Memory B cell (primary cell): ENCODE measurements around the gene MFF.
"Not testable (repeated sequence)": the region's sequence is repeated elsewhere in the genome, so short reads cannot be mapped to it uniquely, and the experiment has no call there.

Experiments
- ATAC-seq: fragments of 150-1000 bp; cut with Tn5 transposase; 2 replicates; pipeline ENCODE4 v1.10.0; 2021; ENCODE audit warnings: low read depth, mild to moderate bottlenecking, moderate library complexity
- DNase-seq, 2 donors: peaks; one replicate each; pipeline ENCODE4 v3.0.0; 2022; ENCODE audit warnings: low spot score in 2 of 2
- H3K27ac Mint-ChIP-seq: one replicate; pipeline ENCODE4 v1.8.0; 2022; ENCODE audit warnings: mild to moderate bottlenecking, moderate library complexity, mixed read lengths
- H3K27me3 Mint-ChIP-seq: one replicate; pipeline ENCODE4 v1.8.0; 2022; ENCODE audit warnings: mixed read lengths
- H3K36me3 Mint-ChIP-seq: one replicate; pipeline ENCODE4 v1.8.0; 2022; ENCODE audit warnings: mild to moderate bottlenecking, mixed read lengths
- H3K4me1 Mint-ChIP-seq: one replicate; pipeline ENCODE4 v1.8.0; 2022; ENCODE audit warnings: mixed read lengths
- H3K4me3 Mint-ChIP-seq: one replicate; pipeline ENCODE4 v1.8.0; 2022; ENCODE audit warnings: mild to moderate bottlenecking, moderate library complexity, mixed read lengths
- H3K9me3 Mint-ChIP-seq: one replicate; pipeline ENCODE4 v1.8.0; 2022; ENCODE audit warnings: mixed read lengths

Gene MFF

DNA sequence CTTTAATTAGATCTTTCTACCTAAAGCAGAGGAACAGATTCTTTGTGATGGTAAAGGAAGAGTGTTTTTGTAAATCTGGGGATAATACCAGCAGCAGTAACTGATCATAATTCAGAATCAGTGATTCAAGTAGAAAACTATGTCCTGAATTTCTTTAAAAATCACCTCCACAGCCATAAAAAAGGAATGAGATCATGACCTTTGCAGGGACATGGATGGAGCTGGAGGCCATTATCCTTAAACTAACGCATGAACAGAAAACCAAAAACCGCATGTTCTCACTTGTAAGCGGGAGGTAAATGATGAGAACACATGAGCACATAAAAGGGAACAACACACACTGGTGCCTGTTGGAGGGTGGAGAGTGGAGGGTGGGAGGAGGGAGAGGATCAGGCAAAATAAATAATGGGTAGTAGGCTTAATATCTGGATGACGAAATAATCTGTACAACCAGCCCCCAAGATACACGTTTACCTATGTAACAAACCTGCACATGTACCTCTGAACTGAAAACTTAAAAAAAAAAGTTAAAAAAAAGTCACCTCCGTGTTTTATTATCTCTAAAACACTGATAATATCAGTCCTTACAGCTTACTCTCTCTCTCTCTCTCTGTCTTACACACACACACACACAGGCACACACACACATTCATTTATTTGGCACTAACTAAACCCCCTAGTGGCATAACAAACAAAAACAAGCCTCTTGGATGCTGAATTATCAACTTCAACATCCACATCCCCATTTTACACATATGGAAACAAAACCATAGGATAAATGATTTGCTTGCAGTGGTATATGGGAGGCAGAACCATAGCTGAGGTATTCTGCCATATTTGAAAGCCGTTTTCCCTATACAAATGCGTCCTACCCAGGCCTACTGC, 52.7 kb downstream of the MFF start:
- Mint-ChIP-seq H3K4me3 (no peak overlapping the region), H3K27ac (peak overlapping the region; percentile 22), H3K27me3 (peaks cover 4% of the 10 kb centered on the region), H3K36me3 (peaks cover 5% of the 10 kb centered on the region), H3K4me1 (peaks cover 2% of the 10 kb centered on the region), H3K9me3 (peaks cover 3% of the 10 kb centered on the region)
- no peak for DNase-seq
- ATAC-seq = no peak

DNA sequence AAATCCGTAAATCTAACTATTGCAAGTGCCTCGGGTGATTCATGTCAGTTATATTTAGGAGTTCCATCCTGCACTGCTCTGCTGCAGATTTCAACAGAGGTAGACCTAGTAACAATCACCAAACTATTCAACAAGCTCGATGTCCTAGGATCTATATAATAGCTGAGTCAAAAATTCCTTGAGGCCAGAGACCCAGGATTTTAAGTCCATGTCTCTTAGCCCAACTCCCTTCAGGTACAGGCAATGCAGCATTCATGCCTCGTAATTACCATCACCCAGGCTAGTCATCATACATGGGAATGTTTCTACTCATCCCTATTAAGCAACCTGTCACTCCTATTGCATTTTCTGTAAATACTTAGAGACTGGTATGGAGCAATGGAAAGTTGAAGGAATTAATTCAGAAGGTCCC, 53.3 kb downstream of the MFF start:
- ATAC-seq (no peak), DNase-seq (no peak)
- Mint-ChIP-seq H3K9me3 (peaks cover 3% of the 10 kb centered on the region), H3K36me3 (peaks cover 2% of the 10 kb centered on the region), H3K27ac (peak overlapping the region; percentile 22), H3K27me3 (no peaks in the 10 kb centered on the region), H3K4me1 (peaks cover 2% of the 10 kb centered on the region), H3K4me3 (no peak overlapping the region)

DNA sequence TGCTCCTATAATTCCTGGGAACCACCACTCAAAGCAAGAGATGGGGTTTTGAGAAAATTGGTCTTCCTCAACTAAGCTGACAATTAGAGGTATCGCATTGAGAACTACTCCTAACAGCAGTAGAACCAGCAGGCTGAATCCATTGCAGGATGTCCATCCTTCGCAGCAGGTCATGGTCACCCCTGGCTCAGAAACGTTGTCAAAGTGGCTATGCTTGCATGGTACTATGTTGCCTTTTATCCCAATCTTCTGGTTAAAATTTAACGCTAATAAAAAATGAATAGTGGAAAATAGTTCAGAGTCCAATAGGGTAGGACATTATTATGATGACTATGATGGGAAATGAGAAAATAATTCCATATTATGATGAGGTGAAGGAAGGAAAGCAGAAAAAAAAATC, 54.0 kb downstream of the MFF start, which contains the start of gene TM4SF20:
TM4SF20 (minus strand) TSS at position 212 of the 400 bp plus-strand sequence; CDS start at position 174, 38 bp downstream.
- no peak within 1 kb of the TSS for H3K4me3 Mint-ChIP-seq
- no peaks in the 10 kb centered on the region for H3K27me3 Mint-ChIP-seq
- ATAC-seq (no peak), DNase-seq (no peak)
- peaks cover 2% of the 10 kb centered on the region for H3K36me3 Mint-ChIP-seq
- peak within 1 kb of the TSS; percentile 22 for H3K27ac Mint-ChIP-seq
- H3K4me1 Mint-ChIP-seq = peaks cover 2% of the 10 kb centered on the region
- H3K9me3 Mint-ChIP-seq = peaks cover 3% of the 10 kb centered on the region

DNA sequence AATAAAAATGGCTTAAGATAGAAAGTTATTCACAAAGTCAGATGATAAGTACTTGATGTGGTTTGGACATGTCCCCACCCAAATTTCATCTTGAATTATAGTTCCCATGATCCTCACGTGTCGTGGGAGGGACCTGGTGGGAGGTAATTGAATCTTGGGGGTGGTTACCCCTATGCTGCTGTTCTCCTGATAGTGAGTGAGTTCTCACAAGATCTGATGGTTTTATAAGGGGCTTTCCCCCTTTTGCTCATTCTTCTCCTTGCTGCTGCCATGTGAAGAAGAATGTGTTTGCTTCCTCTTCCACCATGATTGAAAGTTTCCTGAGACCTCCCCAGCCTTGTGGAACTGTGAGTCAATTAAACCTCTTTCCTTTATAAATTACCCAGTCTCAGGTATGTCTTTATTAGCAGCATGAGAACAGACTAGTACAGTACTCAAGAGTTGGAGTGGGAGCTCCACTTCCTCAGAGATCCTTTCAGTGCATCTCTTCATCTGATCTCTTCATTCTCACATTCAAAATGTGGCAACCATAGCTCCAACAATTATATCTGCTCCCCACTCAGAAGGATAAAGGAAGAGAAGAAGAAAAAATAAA, 57.3 kb downstream of the MFF start:
- H3K9me3 Mint-ChIP-seq, ATAC-seq, H3K27me3 Mint-ChIP-seq, DNase-seq, H3K4me1 Mint-ChIP-seq, H3K36me3 Mint-ChIP-seq, H3K4me3 Mint-ChIP-seq: not testable (repeated sequence)
- peak overlapping the region; percentile 80 for H3K27ac Mint-ChIP-seq

DNA sequence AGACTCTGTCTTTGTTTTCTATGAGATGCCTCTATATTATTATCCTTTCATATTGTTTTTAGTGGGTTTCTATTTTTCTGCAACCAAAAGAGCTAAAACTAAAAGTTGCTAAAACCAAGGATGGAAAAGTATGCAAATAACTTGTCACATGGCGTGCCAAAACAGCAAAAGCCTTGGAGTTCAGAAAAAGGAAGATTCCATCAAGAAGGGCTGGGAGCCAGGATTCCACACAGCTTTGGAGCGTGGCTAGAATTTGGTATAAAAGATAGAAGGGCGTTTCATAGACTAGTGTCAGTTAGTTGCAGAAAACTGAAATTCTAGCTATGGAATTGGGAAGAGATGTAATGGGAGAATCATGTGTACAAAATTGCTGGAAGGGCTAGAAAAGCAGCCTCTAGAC, 58.6 kb downstream of the MFF start:
- Mint-ChIP-seq H3K27ac (peak overlapping the region; percentile 80), H3K9me3 (peaks cover 3% of the 10 kb centered on the region), H3K27me3 (no peaks in the 10 kb centered on the region), H3K36me3 (peaks cover 2% of the 10 kb centered on the region), H3K4me1 (peaks cover 6% of the 10 kb centered on the region), H3K4me3 (no peak overlapping the region)
- DNase-seq = no peak
- ATAC-seq = no peak

DNA sequence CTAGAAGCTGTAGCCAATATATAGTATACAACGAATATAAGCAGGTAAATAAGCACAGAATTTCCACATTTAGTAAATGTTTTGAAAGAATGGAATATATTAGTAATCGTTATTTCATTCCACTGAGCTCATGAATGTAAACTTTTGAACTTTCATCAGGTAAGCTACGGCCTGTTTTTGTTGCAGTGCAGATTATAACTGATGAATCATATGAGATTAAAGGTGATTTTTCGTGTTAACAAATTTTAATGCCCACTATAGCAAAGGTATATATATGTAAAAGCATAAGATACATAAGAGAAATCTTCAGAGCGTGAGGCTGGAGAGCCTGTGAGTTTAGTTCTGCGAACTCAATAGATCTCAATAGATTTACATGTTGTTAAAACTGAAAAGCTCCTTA, 61.6 kb downstream of the MFF start:
- H3K4me1 Mint-ChIP-seq = peaks cover 6% of the 10 kb centered on the region
- H3K36me3 Mint-ChIP-seq = peaks cover 2% of the 10 kb centered on the region
- peaks cover 3% of the 10 kb centered on the region for H3K9me3 Mint-ChIP-seq
- DNase-seq = no peak
- H3K27ac Mint-ChIP-seq = peak overlapping the region; percentile 91
- no peak overlapping the region for H3K4me3 Mint-ChIP-seq
- H3K27me3 Mint-ChIP-seq = no peaks in the 10 kb centered on the region
- ATAC-seq = no peak

DNA sequence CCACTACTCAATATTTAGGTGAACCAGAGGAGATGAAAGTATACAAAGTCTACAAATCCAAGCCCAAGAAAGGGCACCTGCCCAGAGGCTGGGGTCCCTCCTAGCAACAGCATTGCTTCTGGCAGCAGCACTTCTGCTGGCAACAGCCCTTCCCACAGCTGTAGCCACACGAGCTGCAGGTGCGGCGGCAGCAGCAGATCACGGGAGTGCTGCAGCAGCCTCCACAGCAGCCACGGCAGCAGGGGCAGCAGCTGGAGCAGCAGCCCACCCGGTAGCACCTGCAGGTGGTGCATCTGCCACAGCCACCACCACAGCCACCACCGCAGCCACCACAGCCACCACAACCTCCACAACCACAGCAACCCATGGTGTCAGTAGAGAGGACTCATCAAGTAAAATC, 62.5 kb downstream of the MFF start, which contains the start of gene SCYGR1:
SCYGR1 (minus strand) TSS at position 367 of the 400 bp plus-strand sequence; CDS start at position 367, 0 bp downstream.
- H3K4me3 Mint-ChIP-seq, H3K36me3 Mint-ChIP-seq, H3K4me1 Mint-ChIP-seq, ATAC-seq, H3K9me3 Mint-ChIP-seq, H3K27me3 Mint-ChIP-seq: not testable (repeated sequence)
- H3K27ac Mint-ChIP-seq = peak within 1 kb of the TSS; percentile 91
- DNase-seq = peak in 1 of 2 donors; percentile 39

DNA sequence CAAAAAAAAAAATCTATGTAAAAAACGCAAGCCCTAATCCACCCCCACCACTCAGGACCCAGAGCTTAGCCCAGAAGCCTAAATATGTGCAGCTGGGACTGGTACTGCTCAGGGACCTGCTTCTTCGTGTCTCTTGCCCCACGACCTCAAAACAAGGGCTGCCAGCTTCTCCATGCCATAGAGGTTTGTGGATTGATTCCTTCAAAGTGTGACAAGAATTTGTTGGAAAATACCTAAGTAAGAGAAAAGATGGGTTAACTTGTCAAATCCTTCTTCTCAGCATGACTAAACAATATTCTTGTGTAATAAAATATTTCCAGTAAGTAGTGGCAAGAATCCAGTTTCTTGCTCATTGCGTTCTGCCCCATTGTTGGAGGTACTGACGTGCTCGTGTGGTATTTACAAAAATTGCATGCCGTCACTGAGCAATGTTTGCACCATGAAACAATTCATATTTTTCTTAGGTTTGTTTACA, 63.5 kb downstream of the MFF start:
- Mint-ChIP-seq H3K27me3 (no peaks in the 10 kb centered on the region), H3K27ac (no peak overlapping the region), H3K36me3 (no peaks in the 10 kb centered on the region), H3K9me3 (no peaks in the 10 kb centered on the region), H3K4me3 (no peak overlapping the region), H3K4me1 (peaks cover 10% of the 10 kb centered on the region)
- ATAC-seq (no peak), DNase-seq (no peak)

DNA sequence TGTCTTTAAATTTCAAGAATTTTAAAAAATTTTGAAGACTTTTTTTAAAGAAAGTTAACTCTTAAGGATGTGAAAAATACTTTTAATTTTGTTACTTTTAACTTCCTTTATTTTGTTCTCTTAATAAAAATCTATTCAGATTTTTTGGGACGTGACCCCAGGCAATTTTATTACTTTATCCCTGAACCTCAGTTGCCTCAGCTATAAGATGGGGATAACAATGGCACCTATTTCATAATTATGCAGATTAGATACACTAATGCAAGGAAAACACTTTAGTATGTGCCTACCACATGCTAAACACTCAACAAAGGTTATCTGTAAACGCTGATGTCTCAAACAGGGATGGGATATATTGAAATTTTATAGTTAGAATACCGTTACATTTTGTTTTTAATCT, 64.2 kb downstream of the MFF start:
- no peaks in the 10 kb centered on the region for H3K27me3 Mint-ChIP-seq
- H3K36me3 Mint-ChIP-seq = no peaks in the 10 kb centered on the region
- no peaks in the 10 kb centered on the region for H3K9me3 Mint-ChIP-seq
- no peak for ATAC-seq
- no peak overlapping the region for H3K27ac Mint-ChIP-seq
- DNase-seq = no peak
- no peak overlapping the region for H3K4me3 Mint-ChIP-seq
- H3K4me1 Mint-ChIP-seq = peaks cover 10% of the 10 kb centered on the region

DNA sequence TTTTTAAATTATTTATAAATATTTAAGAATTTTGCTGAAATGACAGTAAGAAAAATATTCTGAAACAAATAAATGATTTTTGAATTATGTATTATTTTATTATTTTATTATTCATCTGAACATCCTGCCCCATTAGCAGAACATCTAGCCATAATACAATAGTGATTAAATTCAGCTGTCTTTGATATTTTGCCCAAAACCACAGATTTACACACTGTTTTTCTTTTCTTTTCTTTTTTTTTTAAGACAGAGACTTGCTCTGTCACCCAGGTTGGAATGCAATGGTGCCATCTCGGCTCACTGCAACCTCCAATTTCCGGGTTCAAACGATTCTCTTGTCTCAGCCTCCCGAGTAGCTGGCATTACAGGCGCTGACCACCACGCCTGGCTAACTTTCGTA, 64.6 kb downstream of the MFF start:
- ATAC-seq (no peak), DNase-seq (no peak)
- H3K4me1 Mint-ChIP-seq = peaks cover 14% of the 10 kb centered on the region
- H3K9me3 Mint-ChIP-seq = no peaks in the 10 kb centered on the region
- H3K4me3 Mint-ChIP-seq = no peak overlapping the region
- no peaks in the 10 kb centered on the region for H3K27me3 Mint-ChIP-seq
- no peaks in the 10 kb centered on the region for H3K36me3 Mint-ChIP-seq
- H3K27ac Mint-ChIP-seq = no peak overlapping the region

DNA sequence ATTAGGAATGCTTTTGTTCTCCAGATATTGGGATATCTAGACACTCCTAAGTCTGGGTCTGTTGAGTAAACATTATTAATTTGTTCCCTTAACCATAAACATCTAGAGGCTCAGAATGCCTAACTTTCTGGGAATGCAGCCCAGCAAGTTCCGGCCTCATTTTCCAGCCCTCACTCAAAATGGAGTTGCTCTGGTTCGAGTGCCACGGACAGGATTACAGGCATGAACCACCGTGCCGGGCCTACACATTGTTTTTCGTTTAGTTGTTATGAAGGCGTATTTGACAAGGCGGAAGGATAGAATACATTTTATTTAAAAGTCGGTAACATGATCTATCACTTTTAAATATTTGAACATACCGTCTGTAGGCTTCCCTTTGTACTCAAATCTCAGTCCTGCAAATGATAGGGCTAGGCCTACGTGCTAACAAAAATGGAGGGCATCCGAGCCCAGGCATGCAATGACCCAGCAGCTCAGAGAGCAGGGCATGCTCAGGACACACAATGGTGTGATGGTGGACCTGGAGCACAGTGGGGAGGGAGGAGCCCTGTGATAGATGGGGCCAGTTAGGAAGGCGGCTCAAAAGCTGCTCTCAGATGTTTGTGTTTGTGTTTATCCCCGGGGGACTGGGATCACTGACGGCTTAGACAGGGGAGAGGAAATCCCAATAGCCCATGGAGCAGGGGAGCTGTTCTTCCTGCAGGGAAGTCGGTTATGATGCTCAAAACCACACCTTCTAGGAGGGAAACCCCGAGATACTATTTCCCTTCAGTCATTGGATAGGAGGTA, 65.6 kb downstream of the MFF start:
- H3K27me3 Mint-ChIP-seq = no peaks in the 10 kb centered on the region
- no peaks in the 10 kb centered on the region for H3K36me3 Mint-ChIP-seq
- peak overlapping the region; percentile 12 for H3K27ac Mint-ChIP-seq
- H3K4me3 Mint-ChIP-seq = no peak overlapping the region
- DNase-seq (no peak), ATAC-seq (no peak)
- H3K9me3 Mint-ChIP-seq = no peaks in the 10 kb centered on the region
- peaks cover 18% of the 10 kb centered on the region for H3K4me1 Mint-ChIP-seq

DNA sequence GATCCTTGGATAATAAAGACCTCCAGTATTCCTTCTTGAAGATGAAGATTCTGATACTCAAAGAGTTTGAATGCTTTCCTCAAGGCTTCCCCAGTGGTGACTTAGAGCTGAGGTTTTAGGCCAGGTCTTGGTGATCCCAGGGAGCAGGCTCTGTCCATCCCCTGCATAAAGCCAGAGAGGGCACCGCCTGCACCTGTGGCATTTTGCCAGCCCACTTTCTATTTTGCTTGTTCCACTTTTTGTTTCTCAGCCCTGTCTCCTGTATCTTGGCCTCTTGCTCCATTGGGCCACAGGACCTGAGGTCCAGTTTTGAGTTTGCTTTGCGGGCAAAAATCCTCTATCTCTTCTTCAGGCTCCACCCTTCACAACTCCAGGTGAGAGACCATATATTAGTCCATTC, 69.3 kb downstream of the MFF start:
- Mint-ChIP-seq H3K9me3 (no peaks in the 10 kb centered on the region), H3K4me1 (peaks cover 18% of the 10 kb centered on the region), H3K36me3 (no peaks in the 10 kb centered on the region), H3K4me3 (no peak overlapping the region), H3K27ac (no peak overlapping the region), H3K27me3 (no peaks in the 10 kb centered on the region)
- ATAC-seq (peak; percentile 55), DNase-seq (no peak)

DNA sequence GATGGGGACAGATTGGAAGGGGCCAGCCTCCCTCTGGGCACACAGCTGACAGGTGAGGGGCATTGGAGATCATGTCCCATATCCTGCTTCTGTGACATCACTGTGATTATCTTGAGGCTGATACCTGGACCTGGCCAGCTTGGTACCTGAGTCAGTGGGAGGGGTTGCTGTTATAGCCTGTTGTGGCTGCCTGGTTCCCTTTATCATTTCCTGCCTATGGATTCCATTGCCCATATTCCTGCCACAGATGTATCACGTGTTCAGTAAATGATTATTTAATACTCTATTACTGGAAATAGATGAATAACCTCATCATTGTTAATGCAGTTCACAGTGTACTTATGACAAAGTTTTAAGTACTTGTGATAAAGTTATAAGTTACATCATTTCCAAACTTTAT, 70.5 kb downstream of the MFF start:
- no peak overlapping the region for H3K4me3 Mint-ChIP-seq
- no peaks in the 10 kb centered on the region for H3K9me3 Mint-ChIP-seq
- ATAC-seq (no peak), DNase-seq (no peak)
- peaks cover 21% of the 10 kb centered on the region for H3K4me1 Mint-ChIP-seq
- H3K27me3 Mint-ChIP-seq = no peaks in the 10 kb centered on the region
- H3K27ac Mint-ChIP-seq = no peak overlapping the region
- no peaks in the 10 kb centered on the region for H3K36me3 Mint-ChIP-seq

DNA sequence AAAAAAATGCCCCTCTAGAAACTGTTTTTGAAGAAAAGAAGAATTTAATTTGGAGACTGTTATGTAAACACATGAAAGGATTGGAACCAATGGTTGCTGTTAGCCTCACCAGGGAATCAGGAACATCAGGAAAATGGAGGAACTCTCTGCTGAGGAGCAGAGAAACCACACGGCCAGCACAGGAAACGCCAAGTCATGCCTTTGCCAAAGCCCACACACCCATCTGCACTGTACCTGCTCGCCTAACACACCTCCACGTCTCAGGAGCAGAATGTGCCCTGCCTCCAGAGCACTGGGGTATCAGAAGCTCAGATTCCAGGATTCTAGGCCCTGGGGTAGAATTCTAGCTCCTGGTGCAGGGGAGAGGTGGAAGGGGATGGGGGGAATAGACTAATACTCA, 72.5 kb downstream of the MFF start:
- ATAC-seq = no peak
- Mint-ChIP-seq H3K36me3 (no peaks in the 10 kb centered on the region), H3K27ac (no peak overlapping the region), H3K9me3 (no peaks in the 10 kb centered on the region), H3K27me3 (peaks cover 2% of the 10 kb centered on the region), H3K4me1 (peaks cover 21% of the 10 kb centered on the region), H3K4me3 (no peak overlapping the region)
- no peak for DNase-seq
